Iris pigment epithelial cell (primary cell): ENCODE results near the gene RFFL.
"Not testable (repeated sequence)": the region's sequence is repeated elsewhere in the genome, so short reads cannot be mapped to it uniquely, and the experiment has no call there.

Experiments used
- DNase-seq: peaks from one replicate; pipeline ENCODE4 v3.0.0-alpha.2; 2011; ENCODE audit warnings: low read depth

RFFL gene

GRCh38 chr17:35048685-35049379 is 14.7 kb downstream of the RFFL start:
- DNase-seq = no peak

DNA sequence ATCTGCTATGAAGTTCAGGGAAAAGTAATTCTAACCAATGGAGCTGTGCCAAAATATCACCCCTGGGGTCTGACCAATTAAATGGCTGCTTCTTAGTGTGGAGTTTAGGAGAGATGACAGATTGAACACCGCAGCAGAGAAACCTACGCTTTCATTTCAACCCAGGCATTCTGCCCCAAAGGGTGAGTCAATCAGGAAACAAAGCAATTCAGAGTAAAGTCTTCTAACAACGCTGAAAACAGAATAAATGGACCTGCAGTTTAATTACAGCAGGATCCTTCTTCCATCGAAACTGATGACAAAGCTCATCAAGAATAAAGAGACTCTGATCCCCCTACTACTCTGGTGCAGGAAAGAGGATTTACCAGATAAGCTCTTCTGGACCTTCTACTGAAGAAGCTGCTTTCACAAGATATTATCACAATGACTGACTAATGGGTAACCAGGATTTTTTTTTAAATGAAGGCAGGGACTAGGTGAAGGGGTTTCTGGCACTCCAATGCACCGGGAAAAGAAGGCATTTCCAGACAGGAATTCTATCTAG is 16.7 kb downstream of the RFFL start:
- peak; percentile 89 for DNase-seq

- DNase-seq = no peak
Observed at GRCh38 chr17:35046245-35046644, 17.3 kb downstream of the RFFL start.

GRCh38 chr17:35045458-35045979 is 18.0 kb downstream of the RFFL start:
- not testable (repeated sequence) for DNase-seq

- no peak for DNase-seq
Observed at GRCh38 chr17:35044181-35044580, 19.3 kb downstream of the RFFL start.

- DNase-seq = no peak
Observed at GRCh38 chr17:35041390-35041789, 22.1 kb downstream of the RFFL start.

DNA sequence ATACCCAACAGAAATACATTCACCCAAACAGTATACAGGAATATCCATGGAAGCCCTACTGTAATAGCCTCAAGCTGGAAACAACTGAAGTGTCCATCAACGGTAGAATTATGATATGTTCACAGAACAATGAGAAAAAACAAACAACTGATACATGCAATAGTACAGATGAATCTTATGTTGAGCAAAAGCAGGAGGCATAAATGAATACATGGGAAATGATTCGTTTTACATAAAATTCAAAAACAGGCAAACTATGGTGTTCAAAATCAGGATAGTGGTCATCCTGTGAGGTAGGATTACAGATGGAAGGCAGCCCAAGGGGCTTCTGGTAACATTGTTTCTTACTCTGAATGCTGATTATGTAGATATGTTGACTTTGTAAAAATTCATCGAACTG is 25.1 kb downstream of the RFFL start:
- DNase-seq = no peak

GRCh38 chr17:35030780-35031179 is 32.7 kb downstream of the RFFL start:
- DNase-seq = no peak

DNA sequence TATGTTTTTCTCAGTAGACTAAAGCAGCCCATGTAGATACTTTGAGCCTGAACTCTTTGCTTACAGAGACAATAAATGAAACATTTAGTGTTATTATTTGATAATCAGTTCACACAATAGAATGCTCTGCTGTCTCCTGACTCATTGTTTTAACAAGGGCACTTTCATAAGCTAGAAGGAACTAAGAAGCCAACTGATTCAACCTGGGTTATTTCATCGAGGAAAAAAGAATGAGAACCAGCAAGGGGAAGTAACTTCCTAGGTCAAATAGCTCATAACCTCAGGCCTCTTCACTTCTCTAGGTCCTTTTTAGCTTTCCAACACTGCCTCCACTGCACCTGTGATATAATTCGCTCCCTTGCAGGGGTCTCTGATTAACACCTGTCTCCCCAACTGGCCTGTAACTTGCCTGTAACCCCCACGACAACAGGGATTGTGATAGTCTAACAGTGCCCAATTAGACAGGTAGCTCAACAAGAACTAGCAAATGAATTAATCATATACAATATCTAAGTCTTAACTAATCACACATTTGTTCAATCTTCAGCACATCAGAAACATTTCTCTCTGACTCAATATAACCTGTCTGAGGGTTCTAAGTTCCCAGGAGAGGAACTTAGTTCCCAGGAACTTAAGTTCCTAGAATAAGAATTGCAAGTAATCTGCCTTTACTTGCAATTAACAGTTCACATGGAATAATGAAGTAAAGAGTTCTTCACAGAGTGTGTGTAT is 34.8 kb downstream of the RFFL start:
- DNase-seq = peak; percentile 37

- not testable (repeated sequence) for DNase-seq
Observed at GRCh38 chr17:35028097-35028496, 35.4 kb downstream of the RFFL start.

DNA sequence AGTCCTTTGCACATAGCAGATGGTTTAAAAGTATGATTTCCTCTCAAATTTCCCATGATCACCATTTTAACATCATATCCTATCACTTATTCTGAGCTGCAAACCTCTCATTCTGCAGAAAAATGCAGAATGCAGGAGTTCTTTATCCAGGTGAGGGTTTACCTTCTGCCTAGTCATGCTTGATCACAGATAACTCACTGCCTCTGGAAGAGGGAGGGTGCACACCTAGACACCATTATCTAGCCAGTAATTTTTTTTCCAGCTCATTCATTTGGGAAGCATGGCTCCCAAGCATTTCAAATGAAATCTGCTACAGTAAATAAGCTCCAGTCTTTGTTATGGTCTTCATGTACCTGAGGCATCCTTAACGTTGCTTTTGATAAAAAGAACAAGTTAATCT is 38.0 kb downstream of the RFFL start:
- no peak for DNase-seq

- DNase-seq = peak; percentile 34
Observed at GRCh38 chr17:35023538-35023937, 40.0 kb downstream of the RFFL start.

DNA sequence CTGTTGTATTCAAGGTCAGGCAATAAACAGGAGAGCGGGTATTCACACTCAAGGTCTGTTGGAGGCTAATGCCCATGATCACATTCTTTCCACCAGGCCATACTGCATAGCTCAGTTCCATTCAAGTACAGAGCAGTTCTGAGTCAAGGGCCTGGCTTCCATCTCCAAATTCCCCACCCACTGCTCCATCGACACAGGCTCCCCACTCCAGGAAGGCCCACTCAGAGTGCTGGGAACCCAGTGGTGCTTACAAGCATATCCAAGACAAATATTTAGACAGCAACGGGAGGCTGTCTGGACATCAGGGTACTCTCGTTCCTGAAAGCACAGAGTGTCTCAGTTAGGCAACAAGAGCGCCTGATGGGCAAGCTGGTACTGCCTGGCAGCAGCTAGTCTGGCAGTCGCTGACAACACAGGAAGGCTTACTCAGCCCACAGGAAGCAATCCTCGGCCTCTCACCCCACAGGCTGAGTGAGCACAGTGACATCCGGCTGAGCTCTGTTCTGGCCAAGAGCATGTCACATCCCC is 40.9 kb downstream of the RFFL start:
- peak; percentile 94 for DNase-seq

- no peak for DNase-seq
Observed at GRCh38 chr17:35021520-35022380, 41.8 kb downstream of the RFFL start.

DNA sequence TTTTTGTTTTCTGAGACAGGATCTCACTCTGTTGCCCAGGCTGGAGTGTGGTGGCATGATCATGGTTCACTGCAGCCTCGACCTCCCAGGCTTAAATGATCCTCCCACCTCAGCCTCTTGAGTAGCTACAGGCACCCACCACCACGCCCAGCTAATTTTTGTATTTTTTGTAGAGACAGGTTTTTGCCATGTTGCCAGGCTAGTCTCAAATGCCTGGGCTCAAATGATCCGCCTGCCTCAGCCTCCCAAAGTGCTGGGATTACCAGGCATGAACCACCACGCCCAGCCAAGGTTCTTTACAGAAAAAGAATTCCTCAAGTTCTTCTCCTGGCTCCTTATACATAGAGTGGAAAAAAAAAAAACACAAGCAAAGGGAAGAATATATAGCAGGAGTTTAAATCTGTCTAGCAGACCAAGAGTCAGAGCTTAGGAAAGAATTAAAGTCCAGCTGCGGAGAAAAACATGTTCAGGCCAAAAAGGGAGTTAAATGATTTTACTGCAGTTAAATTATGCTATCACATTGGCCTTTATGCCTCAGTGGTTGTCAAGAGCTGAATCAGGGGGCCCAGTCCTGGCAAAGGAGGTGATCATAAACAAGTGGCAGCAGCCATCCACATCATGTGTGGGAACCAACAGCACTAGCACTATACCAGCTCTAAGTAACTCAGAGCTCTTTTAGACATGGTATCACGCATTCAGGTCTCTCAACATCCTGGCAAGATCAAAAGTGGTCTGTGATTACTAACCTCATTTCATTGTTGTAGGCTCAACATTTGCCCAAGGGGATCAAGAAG is 43.9 kb downstream of the RFFL start:
- no peak for DNase-seq

GRCh38 chr17:35018814-35019213 is 44.7 kb downstream of the RFFL start:
- DNase-seq = no peak

DNA sequence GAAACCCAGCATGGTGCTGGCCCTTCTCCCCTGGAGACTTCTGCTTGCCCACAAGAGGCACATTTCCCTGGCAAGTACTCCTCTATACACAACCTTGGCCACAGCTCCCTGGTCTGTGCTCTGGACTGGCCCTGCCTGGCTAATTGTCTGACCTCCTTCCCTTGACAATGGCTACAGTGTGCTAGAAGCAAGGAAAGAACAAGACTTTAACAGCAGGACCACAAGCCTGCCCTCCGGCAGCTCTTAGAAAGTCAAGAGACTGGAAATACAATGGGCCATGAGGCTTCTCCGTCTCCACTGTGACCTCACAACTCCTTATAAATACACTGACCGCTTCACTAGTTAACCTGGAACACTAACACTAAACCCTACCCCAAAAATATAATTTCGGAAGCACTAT is 46.5 kb downstream of the RFFL start:
- no peak for DNase-seq

- no peak for DNase-seq
Observed at GRCh38 chr17:35016369-35016768, 47.1 kb downstream of the RFFL start.

GRCh38 chr17:35011671-35012216 is 51.8 kb downstream of the RFFL start:
- DNase-seq = peak; percentile 33

DNA sequence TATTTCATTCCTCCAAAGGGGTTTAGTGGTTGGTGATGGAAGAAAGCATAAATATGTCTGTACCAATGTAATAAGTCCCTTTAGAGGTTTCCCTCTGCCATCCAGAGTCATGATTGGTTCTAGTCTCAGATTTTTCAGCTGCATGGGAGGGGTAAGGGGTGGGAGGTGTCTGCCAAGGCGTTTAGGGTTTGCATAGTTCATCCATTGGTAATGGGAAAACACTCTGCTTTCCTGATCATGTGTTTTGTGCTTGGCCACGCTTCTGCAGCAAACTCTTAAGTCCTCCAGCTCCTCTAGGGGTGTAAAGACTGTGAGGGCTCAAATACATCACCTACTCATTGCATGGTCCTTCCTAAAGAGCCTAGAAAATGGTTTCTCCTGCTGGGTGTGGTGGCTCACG is 53.4 kb downstream of the RFFL start:
- no peak for DNase-seq

GRCh38 chr17:35006961-35007360 is 56.5 kb downstream of the RFFL start:
- DNase-seq = no peak
